HL-60 (cell line): ENCODE data around the gene SNUPN.

Experiments used
- DNase-seq, 2 experiments: peaks; one replicate each; pipeline ENCODE4 v3.0.0-alpha.2; 2010 to 2020; ENCODE audit warnings: low read depth in 1 of 2, low spot score in 1 of 2
- H3K27ac ChIP-seq: fragments of 250-450 bp; sonication (Bioruptor Pico); replicated peaks from 2 replicates; pipeline ENCODE4 v1.5.1; 2020; ENCODE audit warnings: mild to moderate bottlenecking, moderate library complexity
- H3K27me3 ChIP-seq: fragments of 250-450 bp; sonication (Bioruptor Pico); 2 replicates; pipeline ENCODE4 v1.5.1; 2021; ENCODE audit warnings: mild to moderate bottlenecking, moderate library complexity; ENCODE audit not compliant: insufficient read depth, poor library complexity, severe bottlenecking
- H3K4me3 ChIP-seq: replicated peaks from 2 replicates; pipeline ENCODE4 v1.5.1; 2011; ENCODE audit warnings: mild to moderate bottlenecking, control low read depth, low read length; ENCODE audit not compliant: insufficient read depth
- CTCF ChIP-seq: IDR thresholded peaks from one replicate; pipeline ENCODE4 v1.5.1; 2011; ENCODE audit warnings: low read length, control low read depth, inconsistent platforms; ENCODE audit not compliant: insufficient read depth
- GABPA ChIP-seq: IDR thresholded peaks from 2 replicates; pipeline ENCODE4 v1.6.1; 2012; ENCODE audit warnings: low read depth
- POLR2AphosphoS5 ChIP-seq: IDR thresholded peaks from 2 replicates; pipeline ENCODE4 v1.6.1; 2012; ENCODE audit warnings: low read depth
- SPI1 ChIP-seq: IDR thresholded peaks from 2 replicates; pipeline ENCODE4 v1.6.1; 2012; ENCODE audit warnings: low read depth, mild to moderate bottlenecking, borderline replicate concordance
- TF ChIP-seq, protein P1 (sequence below): IDR thresholded peaks from 2 replicates; pipeline ENCODE4 v1.6.1; 2012; ENCODE audit warnings: low read depth; ENCODE audit not compliant: insufficient replicate concordance

Gene SNUPN

DNA sequence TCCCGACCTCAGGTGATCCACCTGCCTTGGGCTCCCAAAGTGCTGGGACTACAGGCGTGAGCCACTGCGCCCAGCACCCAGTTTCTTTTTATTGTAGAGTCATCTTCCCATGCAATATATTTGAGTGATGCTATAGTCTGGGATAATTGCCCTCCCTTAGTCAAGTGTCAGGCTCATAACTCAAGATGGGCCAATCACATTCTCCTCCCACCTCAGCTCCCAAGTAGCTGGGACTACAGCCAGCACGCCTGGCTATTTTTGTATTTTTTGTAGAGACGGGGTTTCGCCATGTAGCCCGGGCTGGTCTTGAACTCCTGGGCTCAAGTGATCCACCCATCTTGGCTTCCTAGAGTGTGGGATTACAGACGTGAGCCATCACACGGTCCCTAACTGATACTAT is 31.2 kb downstream of the SNUPN start:
- DNase-seq: no peak
- no peak overlapping the region for H3K4me3 ChIP-seq
- H3K27me3 ChIP-seq: no peaks in the 10 kb centered on the region
- no peak overlapping the region for H3K27ac ChIP-seq
- TF ChIP-seq SPI1: no peak
- no peak for TF ChIP-seq POLR2AphosphoS5
- no peak for TF ChIP-seq CTCF
- TF ChIP-seq, protein P1, sequence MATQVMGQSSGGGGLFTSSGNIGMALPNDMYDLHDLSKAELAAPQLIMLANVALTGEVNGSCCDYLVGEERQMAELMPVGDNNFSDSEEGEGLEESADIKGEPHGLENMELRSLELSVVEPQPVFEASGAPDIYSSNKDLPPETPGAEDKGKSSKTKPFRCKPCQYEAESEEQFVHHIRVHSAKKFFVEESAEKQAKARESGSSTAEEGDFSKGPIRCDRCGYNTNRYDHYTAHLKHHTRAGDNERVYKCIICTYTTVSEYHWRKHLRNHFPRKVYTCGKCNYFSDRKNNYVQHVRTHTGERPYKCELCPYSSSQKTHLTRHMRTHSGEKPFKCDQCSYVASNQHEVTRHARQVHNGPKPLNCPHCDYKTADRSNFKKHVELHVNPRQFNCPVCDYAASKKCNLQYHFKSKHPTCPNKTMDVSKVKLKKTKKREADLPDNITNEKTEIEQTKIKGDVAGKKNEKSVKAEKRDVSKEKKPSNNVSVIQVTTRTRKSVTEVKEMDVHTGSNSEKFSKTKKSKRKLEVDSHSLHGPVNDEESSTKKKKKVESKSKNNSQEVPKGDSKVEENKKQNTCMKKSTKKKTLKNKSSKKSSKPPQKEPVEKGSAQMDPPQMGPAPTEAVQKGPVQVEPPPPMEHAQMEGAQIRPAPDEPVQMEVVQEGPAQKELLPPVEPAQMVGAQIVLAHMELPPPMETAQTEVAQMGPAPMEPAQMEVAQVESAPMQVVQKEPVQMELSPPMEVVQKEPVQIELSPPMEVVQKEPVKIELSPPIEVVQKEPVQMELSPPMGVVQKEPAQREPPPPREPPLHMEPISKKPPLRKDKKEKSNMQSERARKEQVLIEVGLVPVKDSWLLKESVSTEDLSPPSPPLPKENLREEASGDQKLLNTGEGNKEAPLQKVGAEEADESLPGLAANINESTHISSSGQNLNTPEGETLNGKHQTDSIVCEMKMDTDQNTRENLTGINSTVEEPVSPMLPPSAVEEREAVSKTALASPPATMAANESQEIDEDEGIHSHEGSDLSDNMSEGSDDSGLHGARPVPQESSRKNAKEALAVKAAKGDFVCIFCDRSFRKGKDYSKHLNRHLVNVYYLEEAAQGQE: no peak

- no peak overlapping the region for H3K4me3 ChIP-seq
- no peak overlapping the region for H3K27ac ChIP-seq
- TF ChIP-seq GABPA (no peak), POLR2AphosphoS5 (no peak), CTCF (no peak), SPI1 (no peak)
- TF ChIP-seq, protein P1: no peak
- DNase-seq: no peak
- H3K27me3 ChIP-seq: no peaks in the 10 kb centered on the region
Measured at GRCh38 chr15:75591655-75592364, 33.7 kb downstream of the SNUPN start.

GRCh38 chr15:75590239-75590638 is 35.3 kb downstream of the SNUPN start:
- Histone ChIP-seq H3K4me3 (no peak overlapping the region), H3K27me3 (no peaks in the 10 kb centered on the region), H3K27ac (no peak overlapping the region)
- DNase-seq: no peak
- TF ChIP-seq CTCF (no peak), POLR2AphosphoS5 (no peak), SPI1 (no peak), GABPA (no peak)
- TF ChIP-seq, protein P1: no peak
